A549 (cell line): ENCODE measurements around the gene PSMD6.

Experiments
- CTCF ChIP-seq: fragments of >200 bp; sonication (Bioruptor Twin); formaldehyde crosslinking; IDR thresholded peaks from 3 replicates; pipeline ENCODE4 v1.5.1; 2016
- HDAC2 ChIP-seq: fragments of 200-600 bp; sonication (generic); IDR thresholded peaks from 2 replicates; pipeline ENCODE4 v1.6.1; 2016
- MAFK ChIP-seq: fragments of 450-650 bp; IDR thresholded peaks from 2 replicates; pipeline ENCODE4 v1.6.1; 2014; ENCODE audit not compliant: partially characterized antibody
- MAX ChIP-seq: IDR thresholded peaks from 2 replicates; pipeline ENCODE4 v1.6.1; 2012
- PBX3 ChIP-seq: IDR thresholded peaks from 2 replicates; pipeline ENCODE4 v1.6.1; 2012
- POLR2A ChIP-seq: IDR thresholded peaks from 2 replicates; pipeline ENCODE4 v1.6.1; 2012; ENCODE audit warnings: mild to moderate bottlenecking, low read length

- no peak for TF ChIP-seq PBX3
- TF ChIP-seq CTCF, result no peak
- no peak for TF ChIP-seq POLR2A
- TF ChIP-seq MAX, result no peak
- TF ChIP-seq HDAC2, result no peak
- no peak for TF ChIP-seq MAFK
Observed at GRCh38 chr3:63990733-63991132, 32.6 kb downstream of the PSMD6 start.
